Cardiac muscle cell (in vitro differentiated cells and primary cell): ENCODE measurements around the gene ARID5B. TPM values are rescaled to one million over a fixed set of nuclear protein-coding genes. Genes with fewer than 3 reads are reported as not detected.
"Not testable (repeated sequence)": the region's sequence is repeated elsewhere in the genome, so short reads cannot be mapped to it uniquely, and the experiment has no call there.

ENCODE experiments used
- DNase-seq, 2 donors: peaks; one replicate each; pipeline versions ENCODE4 v3.0.0 to v3.0.0-alpha.2; 2010 to 2017; ENCODE audit warnings: low read depth in 1 of 2, low spot score in 1 of 2
- H3K27ac ChIP-seq: fragments of 200-600 bp; sonication (generic); 2 replicates; pipeline ENCODE4 v1.5.1; 2016
- H3K27me3 ChIP-seq: fragments of 200-600 bp; sonication (generic); 2 replicates; pipeline ENCODE4 v1.6.0; 2016; ENCODE audit warnings: control low read depth
- H3K36me3 ChIP-seq: fragments of 200-600 bp; sonication (generic); 2 replicates; pipeline ENCODE4 v1.5.1; 2016; ENCODE audit warnings: control low read depth
- H3K4me1 ChIP-seq: fragments of 200-600 bp; sonication (generic); 2 replicates; pipeline ENCODE4 v1.8.1; 2017; ENCODE audit warnings: low read depth, mild to moderate bottlenecking, mixed run types
- H3K4me3 ChIP-seq: fragments of 200-600 bp; sonication (generic); 2 replicates; pipeline ENCODE4 v1.5.1; 2016; ENCODE audit warnings: mild to moderate bottlenecking
- H3K9me3 ChIP-seq: fragments of 200-600 bp; sonication (generic); 2 replicates; pipeline ENCODE4 v1.5.1; 2017; ENCODE audit warnings: low read depth, mild to moderate bottlenecking, control low read depth
- CTCF ChIP-seq: IDR thresholded peaks from 2 replicates; pipeline ENCODE4 v1.5.1; 2012; ENCODE audit warnings: low read depth, mild to moderate bottlenecking, low read length
- polyA plus RNA-seq: library from polyadenylated mRNA; unstranded; fragments of >200 nt; fragmentation: Nextera tagmentation; extraction: Ambion mirVana; gene quantifications from 2 replicates; pipeline ENCODE4 v1.2.1, GENCODE V29; 2016
- total RNA-seq: library from RNA; depleted of rRNA; stranded (reverse); fragments of >200 nt; gene quantifications from 2 replicates; pipeline ENCODE4 v1.2.3, GENCODE V29; 2016

ARID5B gene
- total and polyA plus RNA-seq, 2 experiments from 2014 or later: 4.9 to 7.8 TPM

- DNase-seq: peak in 1 of 2 donors; percentile 50
- H3K27ac ChIP-seq: no peak overlapping the region
- no peak for TF ChIP-seq CTCF
These were observed 69.5 kb downstream of the ARID5B start for GRCh38 chr10:61971003-61971325.

GRCh38 chr10:61973169-61973568 lies 71.7 kb downstream of the ARID5B start:
- Histone ChIP-seq H3K4me3 (no peak overlapping the region), H3K36me3 (no peaks in the 10 kb centered on the region), H3K9me3 (no peaks in the 10 kb centered on the region), H3K27ac (no peak overlapping the region), H3K27me3 (no peaks in the 10 kb centered on the region), H3K4me1 (peaks cover 15% of the 10 kb centered on the region)
- DNase-seq: peak in 1 of 2 donors; percentile 72
- no peak for TF ChIP-seq CTCF

More at GRCh38 chr10:61971003-61971325, 69.5 kb downstream of the ARID5B start:
- H3K27me3 ChIP-seq: no peaks in the 10 kb centered on the region
- no peaks in the 10 kb centered on the region for H3K9me3 ChIP-seq
- no peak overlapping the region for H3K4me3 ChIP-seq
- no peaks in the 10 kb centered on the region for H3K36me3 ChIP-seq
- peaks cover 15% of the 10 kb centered on the region for H3K4me1 ChIP-seq

GRCh38 chr10:61973906-61974305 lies 72.4 kb downstream of the ARID5B start:
- no peak overlapping the region for H3K4me3 ChIP-seq
- DNase-seq: peak; percentile 28 to 40
- peaks cover 15% of the 10 kb centered on the region for H3K4me1 ChIP-seq
- H3K27ac ChIP-seq: peak overlapping the region; percentile 20
- no peak for TF ChIP-seq CTCF
- H3K9me3 ChIP-seq: no peaks in the 10 kb centered on the region
- H3K36me3 ChIP-seq: no peaks in the 10 kb centered on the region
- H3K27me3 ChIP-seq: no peaks in the 10 kb centered on the region

GRCh38 chr10:61974601-61975390 lies 73.3 kb downstream of the ARID5B start:
- peak; percentile 40 to 78 for DNase-seq
- Histone ChIP-seq H3K9me3 (no peaks in the 10 kb centered on the region), H3K27me3 (no peaks in the 10 kb centered on the region), H3K27ac (no peak overlapping the region), H3K36me3 (no peaks in the 10 kb centered on the region), H3K4me3 (no peak overlapping the region), H3K4me1 (peaks cover 15% of the 10 kb centered on the region)
- no peak for TF ChIP-seq CTCF

GRCh38 chr10:61975391-61975932 lies 74.0 kb downstream of the ARID5B start:
- TF ChIP-seq CTCF: no peak
- Histone ChIP-seq H3K4me3 (no peak overlapping the region), H3K27me3 (no peaks in the 10 kb centered on the region), H3K4me1 (peaks cover 15% of the 10 kb centered on the region), H3K36me3 (no peaks in the 10 kb centered on the region), H3K27ac (no peak overlapping the region), H3K9me3 (no peaks in the 10 kb centered on the region)
- DNase-seq: peak in 1 of 2 donors; percentile 76

GRCh38 chr10:61976951-61977721 lies 75.6 kb downstream of the ARID5B start:
- not testable (repeated sequence) for DNase-seq, H3K27ac ChIP-seq, H3K27me3 ChIP-seq, H3K36me3 ChIP-seq, H3K4me3 ChIP-seq, H3K9me3 ChIP-seq
- H3K4me1 ChIP-seq: peaks cover 15% of the 10 kb centered on the region
